OCI-M2 (cell line): ENCODE results near the gene CCDC73.
"Not testable (repeated sequence)": the region's sequence is repeated elsewhere in the genome, so short reads cannot be mapped to it uniquely, and the experiment has no call there.

ENCODE experiments used
- DNase-seq: peaks from one replicate; lab custom pipeline; 2025; ENCODE audit not compliant: unreplicated experiment; lab: John Stamatoyannopoulos, UW

CCDC73 gene

DNA sequence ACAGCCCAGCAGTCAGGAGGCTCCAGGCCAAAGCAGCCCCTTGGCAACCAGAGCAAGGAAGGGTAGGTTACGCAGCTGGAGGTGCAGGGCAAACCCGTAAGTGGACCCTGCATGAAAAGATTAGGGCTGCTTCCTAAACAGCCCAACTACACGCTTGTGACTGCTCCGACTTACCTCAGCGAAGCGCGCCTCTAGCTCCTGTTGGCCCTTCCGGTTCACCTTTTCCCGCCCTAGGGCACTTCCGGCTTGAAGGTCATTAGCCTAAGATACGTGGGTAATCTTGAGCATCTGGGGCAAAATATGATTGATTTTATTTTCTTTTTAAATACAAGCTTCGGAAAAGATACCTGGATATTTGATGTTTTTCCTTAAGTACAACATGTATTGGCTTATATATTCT, at the start of gene CCDC73:
Gene CCDC73 (minus strand): TSS at position 224 of the 400 bp plus-strand sequence. CDS start 34,419 bp downstream, outside the sequence.
- DNase-seq = no peak

DNA sequence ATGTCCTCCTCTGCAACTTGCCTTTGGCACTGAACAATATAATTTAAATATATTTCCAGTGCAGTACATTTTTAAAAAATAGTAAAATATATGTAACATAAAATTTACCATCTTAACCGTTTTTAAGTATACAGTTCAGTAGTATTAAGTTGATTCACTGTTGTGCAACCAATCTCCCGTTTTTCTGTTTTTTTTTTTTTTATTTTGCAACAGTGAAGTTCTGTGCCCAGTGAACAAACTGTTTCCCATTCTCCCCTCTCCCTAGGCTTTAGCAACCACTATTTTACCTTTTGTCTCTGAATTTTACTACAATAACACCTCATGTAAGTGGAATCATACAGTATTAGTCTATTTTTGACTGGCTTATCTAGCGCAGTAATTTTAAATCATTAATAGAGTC, 49.1 kb upstream of the CCDC73 start:
- DNase-seq = no peak

- no peak for DNase-seq
Observed at GRCh38 chr11:32840587-32840986, 46.1 kb upstream of the CCDC73 start.

GRCh38 chr11:32839308-32839707, 44.8 kb upstream of the CCDC73 start:
- no peak for DNase-seq

DNA sequence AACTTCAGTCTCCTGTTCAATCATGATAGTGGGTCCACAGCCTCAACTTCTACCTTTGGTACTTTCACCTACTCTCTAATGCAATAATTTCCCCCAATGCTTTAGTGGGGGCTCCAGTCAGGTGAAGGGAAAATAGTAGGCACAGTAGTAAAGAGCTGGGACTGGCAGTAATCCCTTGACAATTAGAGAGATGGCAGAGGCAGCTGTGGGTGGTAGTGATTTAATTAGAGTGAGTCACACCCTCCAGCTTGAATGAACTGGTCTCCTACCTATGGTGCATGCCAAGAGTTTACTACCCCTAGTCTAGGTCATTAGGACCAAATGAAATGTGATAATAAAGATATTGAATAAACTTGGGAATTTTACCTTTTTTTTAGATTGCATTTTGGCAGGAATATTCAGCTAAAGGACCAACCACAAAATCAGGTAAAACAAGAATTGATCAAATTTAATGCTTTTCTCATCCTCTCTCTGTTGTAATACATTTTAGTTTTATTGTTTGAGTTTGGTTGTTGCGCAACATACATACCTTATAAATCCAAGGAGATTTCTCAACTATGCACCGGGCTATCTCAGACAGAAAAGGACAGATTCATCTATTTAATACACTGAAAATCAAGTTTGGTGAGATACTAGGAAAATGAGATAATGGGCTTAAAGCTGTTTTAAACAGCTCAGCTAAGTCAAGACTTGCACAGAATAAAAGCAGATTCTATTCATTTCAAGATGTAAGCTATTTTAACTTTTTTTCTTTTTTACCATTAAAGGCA, 44.2 kb upstream of the CCDC73 start:
- no peak for DNase-seq

DNA sequence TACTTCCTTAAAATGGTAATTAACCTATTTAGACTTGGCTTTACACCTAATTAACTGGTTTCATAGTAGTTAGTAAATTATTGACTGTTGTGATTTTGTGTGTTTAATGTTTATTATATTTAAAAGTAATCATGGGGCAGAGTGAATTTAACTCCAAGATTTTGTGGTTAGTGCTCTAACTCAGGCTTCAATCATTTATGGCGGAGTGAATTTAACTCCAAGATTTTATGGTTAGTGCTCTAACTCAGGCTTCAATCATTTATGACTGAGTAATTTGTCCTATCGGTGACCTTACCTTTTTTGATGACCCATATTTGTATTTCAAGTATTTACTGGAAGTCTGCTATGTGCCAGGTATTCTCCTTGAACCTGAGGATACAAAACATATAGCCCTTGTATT, 42.5 kb upstream of the CCDC73 start:
- no peak for DNase-seq

- DNase-seq = no peak
Observed at GRCh38 chr11:32833921-32834320, 39.5 kb upstream of the CCDC73 start.

DNA sequence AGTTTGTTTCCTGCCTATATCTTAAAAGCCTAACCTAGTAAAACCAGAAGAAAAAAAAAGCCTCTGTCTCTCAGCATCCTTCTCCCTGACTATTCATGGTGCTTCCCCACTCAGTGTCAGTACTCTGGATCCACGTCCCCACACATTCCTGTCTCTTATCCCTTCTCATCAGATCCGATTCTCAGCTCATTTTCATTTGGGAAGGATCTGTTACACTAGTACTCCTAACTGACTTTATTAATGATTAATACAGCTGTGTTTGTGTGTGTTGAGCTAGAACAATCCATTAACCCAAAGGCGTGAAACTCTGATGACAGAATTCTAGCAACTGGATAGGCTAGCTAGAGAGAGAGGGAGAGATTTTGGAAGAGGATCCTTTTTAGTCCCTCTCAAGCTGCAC, 36.8 kb upstream of the CCDC73 start:
- no peak for DNase-seq

GRCh38 chr11:32830796-32831195, 36.3 kb upstream of the CCDC73 start:
- no peak for DNase-seq

DNA sequence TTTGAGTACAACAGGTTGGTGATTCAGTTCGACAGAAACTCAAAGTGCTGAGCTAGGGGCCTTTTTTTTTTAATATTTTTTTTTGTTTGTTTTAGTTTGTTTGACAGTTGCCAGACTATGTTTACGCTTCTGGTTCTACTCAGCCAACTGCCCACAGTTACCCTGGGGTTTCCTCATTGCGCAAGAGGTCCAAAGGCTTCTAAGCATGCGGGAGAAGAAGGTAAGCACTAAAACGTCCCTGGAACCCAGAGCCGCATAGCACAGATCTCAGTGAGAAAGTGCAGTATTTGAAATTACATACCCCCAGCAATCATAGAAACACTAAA, 35.9 kb upstream of the CCDC73 start:
- DNase-seq = no peak

DNA sequence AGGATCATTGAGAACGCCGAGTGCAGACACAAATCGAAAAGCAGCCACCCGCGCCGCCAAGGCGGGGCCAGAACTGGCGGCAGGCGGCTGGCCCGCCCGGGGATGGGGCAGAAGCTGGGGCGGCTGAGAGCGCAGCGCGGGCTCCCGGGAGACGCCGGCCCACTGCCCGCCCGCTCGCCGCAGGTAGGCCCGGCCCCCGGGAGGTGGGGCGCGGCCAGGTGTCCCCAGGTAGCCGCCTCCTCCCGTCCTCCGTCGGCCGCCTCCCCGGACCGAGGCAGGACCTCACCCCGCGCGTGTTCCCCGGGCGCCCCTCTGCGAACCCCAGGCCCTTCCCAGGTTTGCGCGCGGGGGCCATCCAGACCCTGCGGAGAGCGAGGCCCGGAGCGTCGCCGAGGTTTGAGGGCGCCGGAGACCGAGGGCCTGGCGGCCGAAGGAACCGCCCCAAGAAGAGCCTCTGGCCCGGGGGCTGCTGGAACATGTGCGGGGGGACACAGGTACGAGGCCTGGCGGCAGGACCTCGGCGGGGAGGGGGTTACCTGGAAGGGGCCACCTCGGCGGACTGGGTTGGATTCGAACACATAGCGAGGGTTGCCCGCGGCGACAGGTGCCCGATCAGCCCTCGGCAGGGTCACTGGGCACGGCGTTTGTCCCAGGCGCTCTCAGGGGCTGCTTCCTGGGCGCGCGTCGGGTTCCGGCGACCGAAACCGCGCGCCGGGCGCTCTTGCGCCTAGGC, 35.4 kb upstream of the CCDC73 start, which contains the start of gene PRRG4:
Gene PRRG4 (plus strand): TSS at position 248 of the 733 bp plus-strand sequence. CDS start 603 bp downstream, outside the sequence.
- no peak for DNase-seq

DNA sequence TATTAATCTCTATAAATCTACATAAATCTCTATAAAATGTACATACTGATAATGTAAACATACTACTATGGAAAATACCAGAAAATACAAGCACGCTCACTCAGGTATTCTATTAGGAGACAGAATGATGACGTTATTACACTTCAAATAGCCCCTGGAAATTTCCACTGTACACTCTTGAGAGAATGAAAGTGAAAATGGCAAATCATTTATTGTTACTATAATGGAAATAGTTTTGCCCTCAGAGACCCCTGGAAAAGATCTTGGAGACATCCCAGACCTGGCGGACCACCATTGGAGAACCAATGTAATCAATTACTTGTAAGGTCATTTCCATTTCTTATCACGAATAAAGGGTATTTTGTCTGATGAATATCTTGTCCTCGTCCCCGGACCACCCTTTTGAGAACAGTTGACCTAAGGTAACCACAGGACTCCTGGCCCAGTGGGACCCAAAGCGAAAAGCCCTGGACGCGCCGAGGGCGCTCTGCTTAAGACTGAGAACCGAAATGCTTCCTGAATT, 34.8 kb upstream of the CCDC73 start:
- no peak for DNase-seq

DNA sequence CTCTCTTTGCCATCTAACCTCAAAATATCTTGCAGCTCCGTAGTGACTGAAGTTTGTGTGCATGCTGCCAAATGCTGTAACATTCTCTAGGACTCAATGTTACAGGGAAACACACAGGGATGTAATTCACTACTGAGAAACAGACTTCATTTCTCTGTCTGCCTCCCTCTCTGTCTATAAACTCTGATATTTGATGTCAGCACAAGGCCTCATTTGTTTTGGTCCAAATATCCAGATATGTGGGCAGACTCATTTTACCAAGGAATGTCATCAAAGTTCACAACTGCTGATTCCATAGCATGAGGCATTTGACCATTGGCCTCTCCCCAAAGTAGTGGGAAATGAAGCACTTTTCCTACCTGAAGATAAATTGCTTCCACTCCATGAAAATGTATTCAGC, 32.8 kb upstream of the CCDC73 start:
- no peak for DNase-seq

DNA sequence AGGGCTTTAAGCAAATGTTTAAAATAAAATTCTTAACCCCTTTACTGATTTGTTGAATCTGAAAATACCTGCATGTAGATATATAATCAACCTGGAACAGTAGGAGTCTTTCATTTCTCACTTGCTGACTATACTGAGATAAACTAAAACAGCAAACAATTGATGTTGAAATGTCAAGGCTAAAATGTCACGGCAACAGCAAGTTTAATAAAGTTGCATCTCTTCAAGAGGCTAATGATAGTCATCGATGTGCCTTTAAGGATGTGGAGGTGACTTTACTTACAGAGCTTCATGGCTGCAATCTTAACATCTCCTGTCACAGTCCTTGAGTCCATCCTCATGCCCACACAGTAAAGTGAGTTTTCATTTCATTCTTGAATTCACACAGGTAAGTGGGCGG, 31.7 kb upstream of the CCDC73 start:
- DNase-seq = no peak

- not testable (repeated sequence) for DNase-seq
Observed at GRCh38 chr11:32823617-32824016, 29.2 kb upstream of the CCDC73 start.

GRCh38 chr11:32821917-32822560, 27.6 kb upstream of the CCDC73 start:
- DNase-seq = no peak

GRCh38 chr11:32821517-32821916, 27.1 kb upstream of the CCDC73 start:
- DNase-seq = no peak

- DNase-seq = no peak
Observed at GRCh38 chr11:32820497-32820896, 26.0 kb upstream of the CCDC73 start.

- no peak for DNase-seq
Observed at GRCh38 chr11:32819187-32819586, 24.7 kb upstream of the CCDC73 start.

GRCh38 chr11:32817852-32818183, 23.4 kb upstream of the CCDC73 start:
- DNase-seq = no peak

DNA sequence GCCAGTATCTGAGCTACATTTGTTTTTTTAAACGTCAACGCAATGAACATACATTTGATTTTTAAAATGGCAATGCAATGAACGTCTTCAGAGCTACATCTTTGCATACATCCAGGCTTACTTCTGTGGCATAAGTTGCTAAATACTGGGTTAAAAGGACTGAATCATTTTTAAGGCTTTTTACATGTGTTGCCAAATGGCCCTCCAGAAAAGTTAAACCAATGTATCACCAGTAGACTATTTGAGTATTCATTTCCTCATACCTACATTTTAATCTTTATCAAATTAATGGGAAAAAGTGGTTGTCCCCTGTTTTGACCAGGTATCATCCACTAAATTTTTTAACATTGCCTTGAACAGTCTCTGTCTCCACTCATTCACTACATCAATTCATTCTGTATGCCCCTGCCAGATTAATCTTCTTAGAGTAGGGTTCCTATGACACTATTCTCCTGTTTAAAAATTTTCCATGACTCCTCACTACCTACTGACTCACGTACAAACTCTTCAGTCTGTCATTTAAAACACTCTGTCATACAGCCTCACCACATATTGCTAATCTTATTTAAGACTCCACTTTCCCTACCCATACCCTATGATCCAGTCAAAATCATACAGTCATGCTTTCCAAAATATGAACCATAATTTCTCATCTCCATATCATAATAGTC, 22.9 kb upstream of the CCDC73 start:
- DNase-seq = no peak
